OCI-LY7 (cell line): ENCODE data around the gene LMTK3.

Source experiments
- CTCF ChIP-seq: fragments of 200-600 bp; sonication (generic); conservative IDR thresholded peaks from 2 replicates; pipeline ENCODE4 v1.5.1; 2014; ENCODE audit warnings: mild to moderate bottlenecking, antibody characterized with exemption, low read length, moderate library complexity, mixed read lengths
- EZH2phosphoT487 ChIP-seq: fragments of 200-600 bp; sonication (generic); IDR thresholded peaks from 2 replicates; pipeline ENCODE4 v1.6.1; 2018; ENCODE audit warnings: low read depth, borderline replicate concordance, mild to moderate bottlenecking, mixed run types, antibody characterized with exemption, low read length, moderate library complexity, mixed read lengths

- TF ChIP-seq CTCF: no peak
- TF ChIP-seq EZH2phosphoT487: no peak
Observed at GRCh38 chr19:48516536-48516935, 4.9 kb upstream of the LMTK3 start.
